Measurements from ENCODE around the gene UBE2J2.

DNA sequence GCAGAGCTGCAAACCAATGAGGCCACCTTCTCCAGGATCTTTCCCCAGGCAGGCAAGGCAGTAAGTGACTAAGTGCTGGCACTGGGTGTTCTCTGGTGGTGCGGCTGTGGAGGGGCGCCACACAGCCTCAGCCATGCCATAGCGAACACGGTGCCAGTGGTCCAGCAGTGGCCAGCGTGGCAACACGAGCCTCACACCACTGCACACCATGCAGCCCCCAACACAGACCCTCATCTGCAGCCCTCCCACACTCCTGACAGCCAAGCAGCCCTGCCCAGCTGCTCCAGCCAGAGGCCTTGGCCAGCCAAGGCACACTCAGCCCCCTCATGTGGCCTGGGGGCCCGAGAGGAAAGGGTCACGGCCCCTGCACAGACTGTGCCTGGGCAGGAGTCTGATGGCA is 47.8 kb upstream of the UBE2J2 start:
- TF ChIP-seq CTCF (IDR thresholded peaks at IDR 0.05) (no peak), ZFX (IDR thresholded peaks at IDR 0.05; ENCODE audit: borderline replicate concordance) (no peak)
